Kidney (tissue), 2 donors: ENCODE data around the gene BTBD9. TPM values are rescaled to one million over a fixed set of nuclear protein-coding genes. Genes with fewer than 3 reads are reported as not detected.

Experiments used
- polyA plus RNA-seq: library from polyadenylated mRNA; stranded (reverse); fragments of 350-450 nt; fragmentation: Illumina TruSeq; extraction: RNeasy Lipid Tissue Mini Kit (QIAGEN cat#74804); gene quantifications from one replicate; pipeline ENCODE4 v1.2.3, GENCODE V29; 2014; ENCODE audit warnings: low read depth, low replicate concordance; ENCODE audit not compliant: insufficient read depth
- total RNA-seq: library from RNA; stranded (reverse); fragmentation: NEBNext Ultra II Directional; extraction: Animal tissue kit (Norgen Biotek cat#: 25700); gene quantifications from one replicate; pipeline ENCODE4 v1.2.1, GENCODE V29; 2021
- donor health status: DM: yes; HTN: yes; CAD: no.

BTBD9 gene
- total and polyA plus RNA-seq, 2 donors from 2014 or later: 4.2 to 29.9 TPM

Other genes with a start within 250 kb of the BTBD9 start
- gene GLO1, start 63.2 kb upstream of the BTBD9 start, total RNA-seq: 67.3 TPM
- 126 TPM for gene GLO1, start 63.2 kb upstream of the BTBD9 start, polyA plus RNA-seq
- 0.50 TPM for gene DNAH8, start 75.4 kb upstream of the BTBD9 start, total RNA-seq
- gene DNAH8, start 75.4 kb upstream of the BTBD9 start, polyA plus RNA-seq: not detected